ENCODE measurements around the gene MPPE1. TPM values are rescaled to one million over a fixed set of nuclear protein-coding genes. Genes with fewer than 3 reads are reported as not detected.

MPPE1 gene
- total and polyA plus RNA-seq, 9 of the 15 experiments (the other 6 are each of a cell fraction or from before 2014, with no cell fraction given) = 10.7 to 19.5 (median 13.3) TPM

- in situ Hi-C loops (cut with MboI) = no loop called here
- Histone ChIP-seq H4K20me1 (replicated peaks; ENCODE audit: control insufficient read depth, insufficient read depth, low read length) (no peaks in the 10 kb centered on the region), H3K9me1 (ENCODE audit: control insufficient read depth, insufficient read depth, low read length) (no peaks in the 10 kb centered on the region), H2AFZ (ENCODE audit: low read depth, low read length) (no peak overlapping the region), H3K36me3 (ENCODE audit: control insufficient read depth, insufficient read depth, low read length) (no peaks in the 10 kb centered on the region), H3K4me1 (replicated peaks in 1 of 2; ENCODE audit: control insufficient read depth in 2 of 2, insufficient read depth in 2 of 2, low read length in 2 of 2) (peaks cover 0 to 9% of the 10 kb centered on the region in 2 experiments; a peak in 3 of 5 replicates), H3K27ac (ENCODE audit: extremely low read depth, low read depth, low read length) (no peak overlapping the region), H3K4me2 (ENCODE audit: insufficient read depth, low read length) (no peak overlapping the region), H3K4me3 (no peak overlapping the region), H3K9ac (ENCODE audit: insufficient read depth in 1 of 2, low read depth in 2 of 2, low read length in 2 of 2) (no peak overlapping the region), H3K79me2 (ENCODE audit: control insufficient read depth, insufficient read depth, low read length) (no peaks in the 10 kb centered on the region), H3K27me3 (ENCODE audit: control insufficient read depth in 2 of 2, insufficient read depth in 2 of 2, low read length in 2 of 2) (peaks cover 2 to 10% of the 10 kb centered on the region in 2 experiments; a peak in 4 of 5 replicates), H3K9me3 (replicated peaks; ENCODE audit: control insufficient read depth, insufficient read depth, low read depth, low read length) (no peaks in the 10 kb centered on the region)
- no peak for DNase-seq (ENCODE audit: extremely low read depth in 1 of 4, low spot score in 3 of 4)
- intact Hi-C loops (cut with micrococcal nuclease) = no loop called here
- no peak for FAIRE-seq
- no TSS peak for BruUV-seq (replicated peaks)
- ChIA-PET POLR2A (interaction anchor here (0.6 to 1.3 kb wide), 2 partner anchors 12 to 166 kb away, joined by 3 to 4 read pairs; no protein-coding TSS in a partner anchor), CTCF (ENCODE audit: low intra/inter-chr PET ratio) (no interaction called here)
- ATAC-seq = no peak
- 56% methylated on average over 7 of the region's 8 CpGs for WGBS (ENCODE audit: insufficient coverage, low coverage, missing lambda C conversion rate)
- TF ChIP-seq KAT7 (CRISPR knock-in tag; IDR thresholded peaks at IDR 0.05; ENCODE audit: borderline replicate concordance) (no peak), TFAP4 (CRISPR knock-in tag; IDR thresholded peaks at IDR 0.05; ENCODE audit: borderline replicate concordance) (no peak), SLC30A9 (CRISPR knock-in tag; IDR thresholded peaks at IDR 0.05) (no peak), PKNOX1 (IDR thresholded peaks at IDR 0.05) (no peak), HEY1 (CRISPR knock-in tag; IDR thresholded peaks at IDR 0.05; ENCODE audit: borderline replicate concordance) (no peak), NFIC (IDR thresholded peaks at IDR 0.05) (no peak), ZNF165 (CRISPR knock-in tag; IDR thresholded peaks at IDR 0.05; ENCODE audit: borderline replicate concordance) (no peak)
Measured at GRCh38 chr18:11868230-11868629, 39.9 kb downstream of the MPPE1 start.
